PFSK-1 (cell line): ENCODE measurements around the gene RBM33.

ENCODE experiments used
- POLR2AphosphoS5 ChIP-seq: IDR thresholded peaks from 2 replicates; pipeline ENCODE4 v1.6.1; 2012; ENCODE audit warnings: low read depth, mild to moderate bottlenecking, control low read depth, low read length, moderate library complexity
- REST ChIP-seq, 2 experiments: IDR thresholded peaks; 2 replicates each; pipeline versions ENCODE4 v1.6.1 to v1.8.0; 2011 to 2012; ENCODE audit warnings: low read depth in 2 of 2, low read length in 2 of 2, control low read depth in 1 of 2, inconsistent platforms in 1 of 2, mild to moderate bottlenecking in 1 of 2, moderate library complexity in 1 of 2; ENCODE audit not compliant: insufficient read depth in 1 of 2

- TF ChIP-seq REST (IDR thresholded peaks at IDR 0.05; ENCODE audit: insufficient read depth in 1 of 2, low read depth in 2 of 2, low read length in 2 of 2): no peak
- no peak for TF ChIP-seq POLR2AphosphoS5
Observed at GRCh38 chr7:155795951-155796350, 151.5 kb downstream of the RBM33 start.
